HG02840 (cell line): ENCODE measurements around the gene TMBIM4.
A peak's percentile ranks its signal among the peaks of the same experiment; 100 is the strongest.

Experiments used
- ATAC-seq: cut with Tn5 transposase; IDR thresholded peaks from one replicate; pipeline ENCODE4 v1.9.1; 2021; ENCODE audit warnings: mild to moderate bottlenecking, moderate library complexity, moderate number of reproducible peaks; ENCODE audit not compliant: unreplicated experiment, low FRiP score

Gene TMBIM4

DNA sequence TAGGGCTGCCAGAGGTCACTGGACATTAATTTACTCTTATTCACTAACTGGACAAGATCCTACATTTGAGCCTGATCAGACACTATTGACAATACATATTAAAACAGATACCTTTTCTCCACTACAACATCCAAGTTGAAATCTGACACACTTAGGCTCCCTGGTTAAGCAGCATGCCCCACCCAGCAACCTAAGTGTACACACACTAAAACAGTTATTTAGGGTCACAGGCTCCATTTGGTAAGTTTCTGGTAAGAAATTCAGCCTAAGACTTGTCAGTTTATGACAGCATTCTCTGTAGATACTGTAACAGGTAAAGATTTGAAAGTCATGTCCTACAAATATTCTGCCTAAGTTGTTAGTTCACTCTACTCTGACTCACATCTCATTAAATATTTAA is 27.0 kb downstream of the TMBIM4 start:
- no peak for ATAC-seq

DNA sequence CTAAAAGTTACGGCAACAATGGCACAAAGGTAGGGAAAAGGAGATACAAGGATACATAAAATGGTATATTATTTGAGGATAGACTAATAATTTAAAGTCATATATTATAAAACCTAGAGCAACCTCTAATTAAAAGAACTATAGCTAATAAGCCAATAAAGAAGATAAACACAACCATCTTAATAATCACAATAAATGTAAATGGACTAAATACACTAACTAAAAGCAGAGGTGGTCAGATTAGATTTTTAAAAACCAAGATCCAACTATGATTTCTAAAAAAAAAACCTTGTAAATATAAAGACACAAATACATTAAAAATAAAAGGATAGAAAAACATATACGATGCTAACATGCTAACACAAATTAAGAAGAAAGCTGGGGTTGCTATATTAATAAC is 28.5 kb downstream of the TMBIM4 start:
- no peak for ATAC-seq

DNA sequence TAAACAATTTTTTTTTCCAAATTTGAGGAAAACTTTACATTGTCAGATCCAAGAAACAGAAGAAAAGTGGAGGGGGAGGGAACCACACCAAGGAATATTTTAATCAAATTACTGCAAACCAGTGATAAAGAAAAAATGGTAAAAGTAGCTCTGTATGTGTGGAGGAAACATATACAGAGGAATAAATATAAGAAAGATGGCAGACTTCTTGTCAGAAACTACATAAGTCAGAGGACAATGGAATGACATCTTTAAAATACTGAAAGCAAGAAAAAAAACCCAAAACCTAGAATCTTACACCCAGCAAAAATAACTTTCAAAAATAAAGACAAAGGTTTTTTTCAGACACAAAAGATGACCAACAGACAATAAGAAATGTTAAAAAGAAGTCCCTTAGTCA is 29.1 kb downstream of the TMBIM4 start:
- no peak for ATAC-seq

DNA sequence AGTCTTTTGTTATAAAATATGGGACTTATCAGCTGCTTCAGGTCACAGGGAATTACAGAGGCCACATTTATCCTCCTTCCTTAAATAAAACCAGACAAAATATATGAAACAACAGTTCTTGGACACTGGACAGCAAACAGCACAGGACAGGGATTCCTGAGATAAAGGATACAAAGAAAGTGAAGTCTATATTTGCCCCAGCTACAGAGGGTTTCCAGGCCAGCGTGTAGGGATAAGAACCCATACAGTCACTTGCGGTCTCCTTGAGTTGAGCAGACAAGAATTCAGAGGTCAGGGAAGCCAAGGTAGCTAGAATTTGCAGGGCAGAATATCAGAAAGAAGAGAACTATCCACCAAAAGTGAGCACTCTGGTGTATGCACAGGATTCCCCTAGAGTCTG is 30.5 kb downstream of the TMBIM4 start:
- ATAC-seq: no peak

DNA sequence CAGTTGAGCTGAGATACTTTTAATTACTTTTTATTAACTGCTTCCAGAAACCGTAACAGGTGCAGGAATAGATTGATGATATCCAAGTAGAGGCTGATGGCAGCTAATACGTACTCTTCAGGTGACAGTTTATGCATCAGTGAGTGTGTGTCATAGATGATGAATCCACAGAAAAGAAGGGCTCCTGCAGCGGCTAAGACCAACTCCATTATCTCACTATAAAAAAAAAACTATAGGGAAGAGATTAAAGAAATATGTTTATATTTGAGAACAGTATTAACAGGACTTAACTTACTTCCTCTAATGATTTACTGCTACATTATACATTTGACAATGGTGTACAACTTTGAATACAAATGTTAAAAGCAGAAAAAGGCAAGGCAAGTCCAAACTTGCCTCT is 31.9 kb downstream of the TMBIM4 start:
- no peak for ATAC-seq

DNA sequence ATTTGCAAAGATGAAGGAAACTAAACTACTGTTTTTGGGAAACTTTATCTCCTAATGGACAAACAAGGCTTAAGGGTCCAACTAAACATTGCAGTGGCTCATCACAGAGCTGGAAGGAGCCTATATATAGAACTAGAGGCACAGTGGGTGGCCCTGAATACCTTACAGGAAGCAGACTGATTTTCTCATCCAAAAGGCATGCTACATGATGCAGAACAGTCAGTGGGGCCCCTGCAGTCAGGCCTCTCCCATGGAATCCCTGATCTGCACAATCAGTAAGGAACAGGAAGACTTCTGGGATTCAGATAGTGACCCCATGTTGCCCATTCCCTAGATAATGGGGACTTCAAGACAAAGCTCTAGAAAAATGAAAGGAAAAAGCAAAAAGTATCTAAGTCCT is 37.4 kb downstream of the TMBIM4 start:
- ATAC-seq: no peak

DNA sequence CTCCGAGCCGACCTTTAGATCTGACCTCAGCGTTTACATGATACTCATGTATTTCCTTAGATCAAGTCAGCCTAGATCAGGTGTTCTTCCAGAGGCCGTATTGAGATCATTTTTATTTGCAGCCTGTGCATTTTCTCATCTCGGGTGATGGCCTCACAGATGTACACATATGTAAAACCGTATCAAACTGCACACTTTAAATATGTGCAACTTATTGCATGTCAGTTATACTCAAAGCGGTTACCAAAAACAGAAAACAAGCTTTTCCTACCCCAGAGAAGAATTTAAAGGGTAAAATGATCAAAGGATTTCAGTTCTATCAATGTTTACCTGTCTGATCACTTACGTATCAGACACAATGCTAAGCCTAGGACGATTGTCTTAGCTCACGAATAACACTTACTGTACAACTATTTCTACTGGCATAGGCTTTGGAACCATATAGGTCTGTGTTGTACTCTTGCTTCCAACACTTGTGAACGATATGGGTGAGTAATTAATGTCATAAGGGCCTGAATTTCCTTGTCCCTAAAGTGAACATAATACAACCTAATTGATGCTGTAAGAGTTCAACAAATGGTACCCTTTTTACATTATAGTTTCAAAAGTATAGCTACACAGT is 38.6 kb downstream of the TMBIM4 start:
- ATAC-seq: no peak

DNA sequence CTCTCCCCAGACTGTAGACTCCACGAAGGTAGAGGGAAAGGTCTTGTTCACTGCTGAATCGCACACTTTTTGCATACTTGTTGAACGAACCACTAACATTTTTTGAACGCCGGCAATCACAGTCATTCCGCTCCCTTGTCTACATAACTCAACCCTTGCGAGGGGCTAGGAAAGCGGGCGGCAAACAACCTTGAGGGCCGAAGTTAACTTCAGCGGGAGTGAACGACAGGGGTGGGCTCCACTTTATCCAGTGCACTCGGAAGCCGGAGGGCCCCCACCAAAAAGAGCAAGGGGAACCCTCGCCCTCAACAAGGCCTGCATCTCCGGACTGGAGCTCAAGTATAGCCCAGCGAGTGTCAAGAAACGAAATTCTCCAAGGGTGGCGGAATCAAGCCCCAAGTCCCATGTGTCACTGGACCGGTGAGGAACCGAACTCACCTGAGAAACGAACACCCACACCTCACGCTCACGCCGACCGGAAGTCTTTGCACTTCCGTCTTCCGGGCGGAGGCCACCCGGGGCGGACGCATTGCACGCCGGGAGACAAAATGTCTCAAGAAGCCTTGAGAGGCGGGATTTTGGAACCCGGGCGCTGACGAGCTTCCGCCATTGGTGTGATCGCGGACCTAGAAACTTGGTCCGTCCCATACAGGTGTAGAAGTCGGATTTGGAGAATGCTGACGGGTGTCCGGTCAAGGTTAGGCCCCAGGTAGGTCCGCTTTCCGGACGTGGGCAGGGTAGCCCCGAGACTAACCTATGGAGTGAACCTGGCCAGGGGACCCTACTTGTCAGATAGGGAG is 39.3 kb downstream of the TMBIM4 start, which contains the start of gene LLPH:
LLPH (minus strand) TSS at position 484 of the 800 bp plus-strand sequence. CDS start 1,644 bp downstream, outside the sequence.
- ATAC-seq: peak; percentile 99

DNA sequence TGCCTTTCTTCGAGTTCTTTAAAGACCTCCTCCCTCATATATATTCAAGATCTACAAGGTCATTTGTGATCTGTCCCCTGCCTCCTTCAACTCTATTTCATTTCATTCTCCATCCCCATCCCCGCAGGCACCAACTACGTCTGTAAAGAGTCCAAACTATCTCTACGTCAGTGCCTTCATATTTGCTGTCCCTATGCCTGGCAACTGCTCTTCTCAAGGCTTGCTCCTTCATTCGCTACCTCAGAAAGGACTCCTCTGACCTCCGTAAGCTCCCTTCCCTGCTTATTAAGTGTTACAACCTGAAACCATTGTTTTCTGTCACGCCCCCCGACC is 39.9 kb downstream of the TMBIM4 start:
- no peak for ATAC-seq

DNA sequence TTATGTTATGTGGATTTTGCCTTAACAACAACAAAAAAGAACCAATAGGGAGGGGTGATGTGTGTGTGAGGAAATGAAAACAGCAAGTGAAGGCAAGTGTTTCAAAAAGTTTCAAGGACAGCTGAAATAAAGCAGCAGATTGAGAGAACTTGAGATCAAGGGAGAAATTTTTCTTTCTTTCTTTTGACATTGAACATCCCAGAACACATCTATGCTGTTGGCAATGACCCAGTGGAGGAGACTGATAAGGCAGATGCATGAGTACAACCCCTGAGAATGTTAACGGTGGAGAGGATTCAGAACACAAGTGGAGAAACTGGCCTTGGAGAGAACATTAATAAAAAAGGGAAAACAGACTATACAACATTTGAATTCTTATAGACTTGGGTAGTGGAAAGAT is 42.1 kb downstream of the TMBIM4 start:
- no peak for ATAC-seq

DNA sequence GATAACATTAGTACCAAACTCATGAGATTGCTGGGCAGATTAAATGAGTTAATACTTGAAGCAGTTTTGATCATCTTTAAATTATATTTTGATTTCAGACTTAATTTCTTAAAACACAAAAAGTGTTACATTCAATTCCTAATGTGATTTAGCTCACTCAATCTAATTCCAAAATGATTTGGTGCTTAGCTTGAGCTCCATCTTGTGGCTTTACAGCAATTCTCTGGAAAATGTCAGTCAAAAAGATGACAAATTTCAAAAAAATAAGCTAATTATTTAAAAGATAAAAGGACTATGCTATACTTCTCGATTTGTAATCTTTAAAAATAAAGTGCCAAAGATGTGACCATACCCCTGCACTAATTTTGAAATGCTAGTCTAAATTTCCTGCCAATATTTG is 49.3 kb downstream of the TMBIM4 start:
- ATAC-seq: no peak

DNA sequence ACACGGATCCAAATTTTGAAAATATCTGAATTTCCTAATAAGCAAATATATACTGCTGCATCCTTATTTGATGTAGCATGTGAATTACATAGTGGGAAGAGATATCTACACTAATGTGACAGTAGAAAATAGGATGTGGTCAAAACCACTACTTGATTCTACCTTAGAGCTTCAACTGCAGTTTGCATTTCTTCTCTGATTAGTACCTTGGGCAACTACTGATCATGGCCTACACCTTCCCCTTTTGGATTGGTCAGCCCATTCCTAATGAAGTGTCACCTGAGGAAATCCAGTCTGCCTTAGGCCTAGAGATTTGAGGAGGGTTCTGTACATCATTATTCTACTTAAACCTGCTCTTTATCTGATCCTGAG is 49.9 kb downstream of the TMBIM4 start:
- no peak for ATAC-seq

DNA sequence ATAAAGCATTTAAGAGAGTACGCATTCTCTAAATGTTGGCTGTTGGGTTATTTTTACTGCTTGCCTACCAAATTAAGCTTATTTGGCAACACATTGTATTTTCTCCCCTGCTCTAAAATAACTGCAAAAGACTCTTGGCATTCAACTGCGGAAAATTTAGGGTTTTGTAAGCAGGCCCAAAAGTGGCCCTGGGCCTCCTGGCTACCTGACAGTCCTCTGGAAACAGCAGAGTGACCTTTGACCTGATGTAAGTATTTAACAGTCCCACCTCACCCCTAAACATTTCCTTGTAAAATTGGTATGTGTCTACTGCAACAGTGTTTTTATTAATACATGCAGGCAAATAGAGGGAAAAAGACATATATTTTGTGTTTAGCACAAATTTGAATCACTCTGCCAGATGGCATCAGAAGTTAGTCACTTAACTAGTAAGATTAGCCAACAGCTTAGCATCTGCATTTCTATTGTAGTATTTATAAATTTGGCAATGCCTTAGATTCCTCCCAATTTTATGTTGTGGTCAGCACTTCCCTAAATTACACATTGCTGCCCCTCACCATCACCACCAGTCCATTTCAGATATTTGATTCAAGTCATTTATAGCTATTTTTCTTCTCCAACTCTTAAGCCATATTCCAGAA is 50.4 kb downstream of the TMBIM4 start:
- no peak for ATAC-seq

DNA sequence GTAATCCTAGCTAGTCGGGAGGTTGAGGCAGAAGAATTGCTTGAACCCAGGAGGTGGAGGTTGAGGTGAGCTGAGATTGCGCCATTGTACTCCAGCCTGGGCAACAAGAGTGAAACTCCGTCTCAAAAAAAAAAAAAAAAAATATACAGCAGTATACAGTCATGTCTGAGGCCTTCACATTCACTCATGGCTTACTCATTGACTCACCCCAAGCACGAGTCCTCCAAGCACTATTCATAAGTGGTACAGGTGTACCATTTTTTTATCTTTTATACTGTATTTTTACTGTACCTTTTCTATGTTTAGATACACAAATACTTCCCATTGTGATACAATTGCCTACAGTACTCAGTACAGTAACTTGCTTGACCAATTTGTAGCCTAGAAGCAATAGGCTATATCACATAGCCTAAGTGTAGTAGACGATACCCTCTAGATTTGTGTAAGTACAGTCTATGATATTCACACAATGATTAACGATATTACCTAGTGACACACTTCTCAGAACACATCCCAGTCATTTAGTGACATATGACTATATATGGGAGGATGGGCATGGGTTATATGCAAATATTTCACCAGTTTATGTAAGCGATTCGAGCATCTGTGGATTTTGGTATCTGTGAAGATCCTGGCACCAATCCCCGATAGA is 51.4 kb downstream of the TMBIM4 start:
- no peak for ATAC-seq

DNA sequence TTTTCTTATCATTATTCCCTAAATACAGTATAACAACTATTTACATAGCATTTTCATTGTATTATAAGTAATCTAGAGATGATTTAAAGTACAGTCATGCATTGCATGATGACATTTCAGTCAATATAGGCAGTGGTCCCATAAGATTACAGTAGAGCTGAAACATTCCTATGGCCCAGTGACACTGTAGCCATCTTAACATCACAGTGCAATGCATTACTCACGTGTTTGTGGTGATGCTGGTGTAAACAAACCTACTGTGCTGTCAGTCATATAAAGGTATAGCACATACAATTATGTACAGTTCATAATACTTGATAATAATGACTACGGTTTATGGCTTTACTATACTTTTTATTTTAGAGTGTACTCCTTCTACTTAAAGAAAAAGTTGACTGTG is 52.6 kb downstream of the TMBIM4 start:
- no peak for ATAC-seq

DNA sequence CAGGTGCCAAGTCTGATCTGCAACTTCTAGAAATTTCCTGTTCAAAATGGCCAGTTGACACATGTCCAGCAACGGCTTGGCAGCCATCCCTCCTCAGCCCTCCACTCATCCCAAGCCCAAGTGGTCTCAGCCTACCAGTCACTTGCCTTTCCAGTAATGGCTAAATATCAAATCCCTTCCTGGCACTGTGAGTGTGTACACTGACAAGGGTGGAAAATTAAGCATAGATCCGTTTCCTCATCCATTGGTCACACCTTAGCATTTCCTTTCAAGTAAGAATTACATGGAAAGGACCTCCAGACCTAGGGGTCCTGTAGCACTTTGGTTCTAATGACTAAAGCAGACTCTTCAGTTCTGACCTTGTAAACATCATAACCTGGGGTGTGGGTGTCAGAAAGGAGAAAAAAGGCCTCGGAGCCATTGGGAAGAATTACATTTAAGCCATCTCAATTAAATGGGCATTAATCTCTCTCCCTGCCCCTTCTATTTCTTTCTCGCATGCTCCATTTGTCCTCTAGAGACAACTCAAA is 54.7 kb downstream of the TMBIM4 start:
- ATAC-seq: no peak

DNA sequence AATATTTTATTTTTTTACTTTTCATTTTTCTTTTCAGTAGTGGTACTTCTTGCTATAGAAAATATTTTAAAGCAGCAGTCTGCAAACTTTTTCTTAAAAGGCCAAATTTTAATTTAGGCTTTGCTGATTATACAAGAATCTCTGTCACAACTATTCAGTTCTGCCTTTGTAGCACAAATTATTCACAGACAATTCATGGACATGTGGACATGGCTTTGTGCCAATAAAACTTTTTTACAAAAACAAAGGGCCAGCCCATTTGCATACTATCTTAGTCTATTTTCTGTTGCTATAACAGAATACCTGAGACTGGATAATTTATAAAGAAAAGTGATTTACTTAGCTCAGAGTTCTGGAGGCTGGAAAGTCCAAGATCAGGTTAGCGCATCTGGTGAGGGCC is 56.3 kb downstream of the TMBIM4 start:
- no peak for ATAC-seq

DNA sequence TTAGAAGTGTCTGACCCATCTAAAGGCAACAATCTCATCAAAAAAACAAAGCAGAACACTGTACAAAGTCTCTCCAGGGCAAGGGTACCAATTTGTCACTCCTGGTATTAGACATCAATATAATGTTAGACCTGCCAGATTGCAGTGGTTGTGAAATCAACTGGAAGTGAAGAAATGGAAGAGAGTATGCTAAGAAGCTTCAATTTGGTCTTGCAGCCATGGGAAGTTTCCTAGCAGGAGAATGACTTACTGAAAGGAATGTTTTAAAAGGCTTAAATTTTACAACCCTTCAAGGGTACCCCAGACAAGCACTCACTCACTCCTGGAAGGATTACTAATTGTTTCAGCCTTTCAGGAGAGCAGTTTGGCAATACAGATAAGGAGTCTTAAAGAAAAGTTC is 58.2 kb downstream of the TMBIM4 start:
- no peak for ATAC-seq

DNA sequence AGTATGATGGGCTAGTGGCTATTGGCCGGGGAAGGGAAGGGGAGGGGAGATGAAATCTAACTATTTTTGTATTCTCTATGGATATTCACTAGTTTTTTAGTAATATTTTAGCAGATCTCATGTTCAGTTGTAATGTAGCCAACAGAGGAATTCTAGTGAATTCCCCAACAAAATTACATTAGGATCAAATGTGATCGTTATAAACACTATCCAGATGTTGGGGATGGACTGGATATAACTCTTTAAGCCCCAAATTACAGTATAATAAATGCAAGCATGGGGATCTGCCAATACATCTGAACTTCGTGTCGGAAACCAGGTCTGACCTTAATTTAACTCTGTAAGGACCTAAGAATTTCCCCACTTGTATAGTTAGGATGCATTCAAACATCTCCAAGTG is 60.7 kb downstream of the TMBIM4 start:
- ATAC-seq: no peak

DNA sequence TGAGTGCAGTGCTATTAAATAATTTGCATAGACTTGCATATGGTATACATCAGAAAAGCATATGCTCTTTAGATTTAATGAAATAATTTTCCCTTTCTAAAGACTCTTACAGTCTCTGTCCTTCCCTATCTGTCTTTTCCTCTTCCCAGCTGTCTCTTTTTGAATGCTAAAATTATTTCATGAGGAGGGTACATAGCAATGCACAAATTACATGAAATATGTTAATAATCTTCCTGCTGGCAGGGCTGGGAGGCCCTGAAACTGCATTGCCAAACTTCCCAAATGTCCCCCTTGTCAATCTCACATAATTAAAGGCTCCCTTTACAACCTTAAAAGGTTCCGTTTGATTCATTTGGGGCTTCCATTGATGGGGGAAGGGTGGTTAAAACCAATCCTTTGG is 61.4 kb downstream of the TMBIM4 start:
- ATAC-seq: no peak

DNA sequence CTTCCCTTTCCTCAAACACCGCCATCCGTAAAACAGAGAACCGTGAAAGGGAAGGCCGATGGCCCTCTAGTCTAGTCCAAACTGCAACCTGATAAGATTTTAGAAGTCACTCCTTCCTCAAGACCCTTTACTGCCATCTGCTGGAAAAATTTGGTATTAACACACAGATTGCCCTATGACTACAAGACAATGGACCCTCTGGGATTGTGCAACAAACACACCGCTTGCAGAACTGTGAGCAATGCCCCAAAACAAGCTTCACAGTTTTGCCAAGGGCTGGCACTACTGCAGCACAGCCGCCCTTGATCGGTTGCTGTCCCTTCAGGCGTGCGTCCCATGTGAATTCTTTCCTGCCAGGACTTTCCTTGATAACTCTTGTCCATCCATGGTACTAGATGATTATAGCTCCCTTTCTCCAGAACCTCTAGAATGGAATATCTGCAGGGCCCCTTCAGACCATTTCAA is 62.3 kb downstream of the TMBIM4 start:
- ATAC-seq: peak; percentile 78
